Type B pancreatic cell (in vitro differentiated cells): ENCODE measurements around the gene SCT. TPM values are rescaled to one million over a fixed set of nuclear protein-coding genes. Genes with fewer than 3 reads are reported as not detected.

Experiments
- DNase-seq: peaks from one replicate; pipeline ENCODE4 v3.0.0; 2021; ENCODE audit warnings: mixed read lengths; ENCODE audit not compliant: unreplicated experiment; ENCODE audit errors: extremely low spot score
- H3K27ac Mint-ChIP-seq: 2 replicates; pipeline ENCODE4 v1.8.0; 2021; ENCODE audit warnings: mild to moderate bottlenecking, mixed read lengths
- H3K27me3 Mint-ChIP-seq: 2 replicates; pipeline ENCODE4 v1.8.0; 2021; ENCODE audit warnings: mixed read lengths
- H3K36me3 Mint-ChIP-seq: 2 replicates; pipeline ENCODE4 v1.8.0; 2021; ENCODE audit warnings: mixed read lengths
- H3K4me1 Mint-ChIP-seq: one replicate; pipeline ENCODE4 v1.8.0; 2021; ENCODE audit warnings: mixed read lengths; ENCODE audit not compliant: unreplicated experiment
- H3K4me3 Mint-ChIP-seq: 2 replicates; pipeline ENCODE4 v1.8.0; 2021; ENCODE audit warnings: mild to moderate bottlenecking, mixed read lengths
- H3K9me3 Mint-ChIP-seq: 2 replicates; pipeline ENCODE4 v1.8.0; 2021; ENCODE audit warnings: mixed read lengths
- total RNA-seq: library from RNA; stranded (reverse); gene quantifications from 2 replicates; pipeline ENCODE4 v1.2.1, GENCODE V29; 2021; ENCODE audit warnings: low replicate concordance
- TF ChIP-seq, protein P1 (sequence below): fragments of 200-600 bp; sonication (generic); conservative IDR thresholded peaks from 2 replicates; pipeline ENCODE4 v1.5.0; 2021; ENCODE audit warnings: antibody characterized with exemption, mild to moderate bottlenecking

Gene SCT
- total RNA-seq, 1 donor from 2014 or later: 3.1 TPM

DNA sequence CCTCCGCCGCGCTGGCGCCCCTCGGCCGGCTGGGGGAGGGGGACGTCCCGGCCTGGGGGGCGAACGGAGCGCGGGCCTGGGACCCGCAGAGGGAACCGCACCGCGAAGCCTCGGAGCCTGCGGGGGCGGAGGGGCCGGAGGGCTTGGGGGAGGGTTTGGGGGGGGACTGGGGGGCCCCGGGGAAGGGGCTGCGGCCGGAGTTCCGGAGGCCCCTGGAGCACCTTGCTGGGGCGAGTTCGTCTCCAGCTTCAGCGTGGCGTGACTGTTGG lies 261 bp upstream of the SCT start:
- DNase-seq: no peak
- TF ChIP-seq, protein P1, sequence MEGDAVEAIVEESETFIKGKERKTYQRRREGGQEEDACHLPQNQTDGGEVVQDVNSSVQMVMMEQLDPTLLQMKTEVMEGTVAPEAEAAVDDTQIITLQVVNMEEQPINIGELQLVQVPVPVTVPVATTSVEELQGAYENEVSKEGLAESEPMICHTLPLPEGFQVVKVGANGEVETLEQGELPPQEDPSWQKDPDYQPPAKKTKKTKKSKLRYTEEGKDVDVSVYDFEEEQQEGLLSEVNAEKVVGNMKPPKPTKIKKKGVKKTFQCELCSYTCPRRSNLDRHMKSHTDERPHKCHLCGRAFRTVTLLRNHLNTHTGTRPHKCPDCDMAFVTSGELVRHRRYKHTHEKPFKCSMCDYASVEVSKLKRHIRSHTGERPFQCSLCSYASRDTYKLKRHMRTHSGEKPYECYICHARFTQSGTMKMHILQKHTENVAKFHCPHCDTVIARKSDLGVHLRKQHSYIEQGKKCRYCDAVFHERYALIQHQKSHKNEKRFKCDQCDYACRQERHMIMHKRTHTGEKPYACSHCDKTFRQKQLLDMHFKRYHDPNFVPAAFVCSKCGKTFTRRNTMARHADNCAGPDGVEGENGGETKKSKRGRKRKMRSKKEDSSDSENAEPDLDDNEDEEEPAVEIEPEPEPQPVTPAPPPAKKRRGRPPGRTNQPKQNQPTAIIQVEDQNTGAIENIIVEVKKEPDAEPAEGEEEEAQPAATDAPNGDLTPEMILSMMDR: no peak
- peaks cover 4% of the 10 kb centered on the region for H3K36me3 Mint-ChIP-seq
- H3K9me3 Mint-ChIP-seq: no peaks in the 10 kb centered on the region
- no peak overlapping the region for H3K27ac Mint-ChIP-seq
- peaks cover 11% of the 10 kb centered on the region for H3K4me1 Mint-ChIP-seq
- H3K27me3 Mint-ChIP-seq: peaks cover 23% of the 10 kb centered on the region
- H3K4me3 Mint-ChIP-seq: no peak overlapping the region

DNA sequence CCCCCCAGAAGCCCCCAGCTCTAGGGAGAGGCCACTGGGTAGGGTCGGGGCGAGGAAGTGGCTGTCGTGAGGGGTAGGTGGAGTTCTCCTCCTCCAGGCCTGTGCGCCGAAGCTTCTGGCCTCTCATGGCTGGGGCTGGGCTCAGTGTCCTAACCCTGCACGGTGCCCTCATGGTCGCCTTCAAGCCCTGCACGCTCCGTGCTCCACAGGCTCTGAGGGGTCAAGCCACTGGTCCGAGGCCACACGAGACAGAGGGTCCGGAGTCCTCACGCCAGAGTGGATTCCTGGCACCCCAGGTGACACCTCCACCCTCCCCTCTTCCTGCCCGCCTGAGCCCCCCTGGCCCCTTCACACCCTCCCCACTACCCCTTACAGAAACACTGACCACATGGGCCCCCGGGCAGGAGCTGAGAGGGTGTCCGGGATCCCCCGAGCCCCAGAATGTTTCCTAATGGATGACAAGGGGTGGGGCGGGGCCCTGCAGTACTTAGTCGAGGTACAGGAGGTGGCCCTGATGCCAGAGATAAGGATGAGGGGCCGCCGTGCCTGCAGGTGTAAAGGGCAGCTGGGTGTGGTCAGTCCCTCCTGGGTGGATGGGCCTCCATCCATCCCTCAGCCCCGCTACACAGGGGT lies 1.2 kb downstream of the SCT start:
- H3K36me3 Mint-ChIP-seq: peaks cover 4% of the 10 kb centered on the region
- H3K27ac Mint-ChIP-seq: no peak overlapping the region
- TF ChIP-seq, protein P1: no peak
- H3K9me3 Mint-ChIP-seq: no peaks in the 10 kb centered on the region
- no peak overlapping the region for H3K4me3 Mint-ChIP-seq
- H3K4me1 Mint-ChIP-seq: peaks cover 11% of the 10 kb centered on the region
- peaks cover 23% of the 10 kb centered on the region for H3K27me3 Mint-ChIP-seq
- DNase-seq: no peak

DNA sequence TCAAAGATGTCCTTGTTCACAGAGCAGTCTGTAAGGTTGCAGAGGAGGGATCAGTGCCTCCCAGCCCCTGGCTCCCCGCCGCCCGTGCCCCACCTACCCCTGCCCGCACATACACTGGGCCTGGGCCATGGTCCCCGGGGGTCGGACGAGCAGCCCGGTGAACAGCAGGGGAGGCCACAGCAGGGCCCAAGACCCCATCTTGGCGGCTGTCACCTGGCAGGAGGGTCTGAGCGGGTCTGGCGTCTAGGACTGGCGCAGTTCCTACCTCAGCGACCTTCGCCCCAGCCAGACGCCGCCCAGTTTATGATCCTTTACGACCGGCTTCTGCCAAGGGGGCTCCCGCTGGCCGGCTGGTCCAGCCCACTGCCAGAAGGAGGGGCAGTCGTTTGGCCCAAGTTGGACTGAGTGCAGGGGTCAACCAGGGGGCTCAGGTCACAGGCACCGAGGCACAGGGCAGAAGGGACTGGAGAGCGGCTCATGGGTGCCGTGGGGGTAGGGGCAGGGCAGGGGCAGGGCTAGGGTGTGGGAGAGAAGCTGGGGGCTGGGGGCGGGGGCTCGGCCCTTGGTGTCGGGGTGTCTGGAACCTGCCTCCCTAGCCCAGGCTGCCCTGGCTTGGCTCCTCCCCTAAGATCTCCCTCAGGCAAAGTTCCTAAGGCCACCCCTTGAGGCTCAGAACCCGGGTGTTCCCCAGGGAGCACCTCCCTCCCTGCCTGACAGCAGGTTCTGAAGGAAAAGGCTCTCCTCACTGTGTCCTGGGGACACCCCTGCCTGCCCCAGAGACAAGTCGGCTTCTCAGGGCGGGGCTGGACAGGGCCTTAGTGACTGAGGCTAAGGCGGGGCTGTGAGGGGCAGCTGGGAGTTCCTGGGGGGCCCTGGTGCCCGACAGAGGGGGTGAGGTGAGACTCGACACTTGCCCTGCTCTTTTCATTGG lies 2.0 kb downstream of the SCT start, which contains the start of gene CDHR5:
CDHR5 (minus strand) TSS at position 251 of the 931 bp plus-strand sequence; CDS start at position 198, 53 bp downstream.
- Mint-ChIP-seq H3K4me3 (no peak within 1 kb of the TSS), H3K27me3 (peaks cover 23% of the 10 kb centered on the region), H3K27ac (no peak within 1 kb of the TSS)

DNA sequence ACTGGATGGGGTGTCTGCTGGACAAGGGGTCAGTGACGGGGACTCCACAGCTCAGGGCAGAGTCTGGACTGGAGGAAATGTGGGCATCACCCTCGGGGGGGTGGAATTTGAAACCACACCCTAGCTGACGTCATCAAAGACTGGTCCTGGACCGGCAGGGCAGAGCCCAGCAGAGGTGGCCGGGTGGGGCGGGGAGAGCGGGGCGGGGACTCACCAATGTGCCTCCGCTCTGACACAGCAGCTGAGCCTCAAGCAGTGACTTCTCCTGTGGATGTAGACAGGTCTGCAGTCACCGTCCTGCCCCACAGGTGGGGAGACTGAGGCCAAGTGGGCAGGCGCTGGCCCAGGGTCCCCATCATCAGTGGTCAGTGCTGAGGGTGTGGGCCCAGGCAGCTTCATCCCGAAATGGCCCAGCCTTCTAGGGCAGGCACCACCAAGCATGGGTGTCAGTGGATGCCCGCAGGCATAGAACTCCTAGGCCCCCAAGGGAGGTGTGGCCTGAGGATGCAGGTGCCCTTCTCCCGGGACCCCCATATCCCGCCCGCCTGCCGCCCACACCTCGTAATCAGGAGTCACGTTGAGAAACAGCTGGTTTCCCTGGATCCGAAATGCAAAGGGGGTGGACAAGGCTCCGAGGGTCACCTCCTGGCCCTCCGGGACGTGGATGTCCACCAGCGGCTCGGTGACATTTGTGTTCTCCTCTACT lies 2.8 kb downstream of the SCT start:
- Mint-ChIP-seq H3K36me3 (peaks cover 4% of the 10 kb centered on the region), H3K4me1 (peaks cover 11% of the 10 kb centered on the region), H3K27me3 (peaks cover 17% of the 10 kb centered on the region), H3K4me3 (no peak overlapping the region), H3K9me3 (no peaks in the 10 kb centered on the region), H3K27ac (no peak overlapping the region)
- TF ChIP-seq, protein P1: no peak
- DNase-seq: no peak

More for the DNA sequence above, 2.0 kb downstream of the SCT start, which contains the start of gene CDHR5:
- peaks cover 4% of the 10 kb centered on the region for H3K36me3 Mint-ChIP-seq
- no peak for DNase-seq
- TF ChIP-seq, protein P1: no peak
- peaks cover 11% of the 10 kb centered on the region for H3K4me1 Mint-ChIP-seq
- no peaks in the 10 kb centered on the region for H3K9me3 Mint-ChIP-seq

DNA sequence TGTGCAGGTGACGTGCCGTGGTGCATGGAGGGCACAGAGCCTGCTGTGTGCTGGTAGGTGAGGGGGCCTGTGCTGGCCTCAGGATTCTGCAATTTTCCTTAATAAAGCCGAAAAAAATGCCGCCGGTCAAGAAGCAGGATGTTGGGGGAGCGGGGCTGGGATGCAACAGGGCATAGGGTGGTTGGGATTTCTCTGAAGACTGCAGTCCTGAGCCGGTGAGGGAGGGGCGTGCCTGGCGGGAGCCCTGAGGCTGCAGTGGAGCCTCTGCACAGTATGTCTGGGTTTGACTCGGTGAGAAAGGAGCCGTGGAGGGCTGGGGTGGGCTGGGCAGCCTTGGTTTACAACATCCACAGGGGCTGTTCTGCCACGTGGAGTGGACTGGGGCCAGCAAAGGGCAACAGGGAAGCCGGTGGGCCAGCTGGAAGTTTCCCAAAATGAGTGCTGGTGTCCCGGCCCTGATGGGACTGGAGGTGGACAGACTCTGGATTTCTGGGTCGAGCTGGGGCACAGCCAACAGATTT lies 3.6 kb downstream of the SCT start:
- Mint-ChIP-seq H3K4me3 (no peak overlapping the region), H3K27me3 (peaks cover 10% of the 10 kb centered on the region), H3K4me1 (peaks cover 8% of the 10 kb centered on the region), H3K36me3 (peaks cover 2% of the 10 kb centered on the region), H3K9me3 (no peaks in the 10 kb centered on the region), H3K27ac (peak overlapping the region; percentile 59)
- TF ChIP-seq, protein P1: no peak
- no peak for DNase-seq
